ENCODE measurements around the gene AXIN1.

AXIN1 gene

DNA sequence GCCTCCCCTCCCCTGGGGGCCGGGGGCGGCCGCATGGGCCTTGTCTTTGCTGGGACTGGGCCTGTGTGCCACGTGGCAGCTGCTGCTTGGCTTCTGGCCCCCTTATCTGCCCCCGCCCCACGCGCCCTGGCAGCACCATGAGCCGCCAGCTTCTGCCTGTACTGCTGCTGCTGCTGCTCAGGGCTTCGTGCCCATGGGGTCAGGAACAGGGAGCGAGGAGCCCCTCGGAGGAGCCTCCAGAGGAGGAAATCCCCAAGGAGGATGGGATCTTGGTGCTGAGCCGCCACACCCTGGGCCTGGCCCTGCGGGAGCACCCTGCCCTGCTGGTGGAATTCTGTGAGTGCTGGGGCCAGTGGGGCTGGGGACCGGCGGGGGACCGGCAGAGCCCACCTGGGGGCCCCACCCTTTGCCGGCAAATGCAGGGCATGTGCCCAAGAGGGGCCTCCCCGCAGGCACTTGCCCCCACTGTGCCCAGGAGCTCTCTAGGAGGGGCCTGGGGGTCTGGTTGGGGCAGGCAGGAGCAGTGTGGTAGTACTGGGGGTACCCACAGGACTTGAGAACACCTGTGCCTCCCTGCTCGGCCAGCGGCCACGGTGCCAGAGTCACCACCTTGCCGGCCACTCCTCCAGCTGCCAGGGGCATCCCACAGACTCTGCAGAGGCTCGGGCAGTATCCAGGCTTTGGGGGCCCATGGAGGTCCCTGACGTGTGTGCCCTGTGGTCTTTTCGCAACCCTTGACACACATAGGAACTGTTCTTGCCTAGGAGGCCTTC, 69.3 kb downstream of the AXIN1 start, which contains the start of gene PDIA2:
TSS of gene PDIA2 (plus strand) at position 132 of the 773 bp plus-strand sequence. CDS start at position 138, 6 bp downstream.
- peak; percentile 26 for DNase-seq (ENCODE audit: low spot score)

GRCh38 chr16:282491-282890, 70.0 kb downstream of the AXIN1 start:
- no peak for DNase-seq (ENCODE audit: low spot score)

GRCh38 chr16:281660-282255, 70.8 kb downstream of the AXIN1 start:
- DNase-seq (ENCODE audit: low spot score) = no peak

DNA sequence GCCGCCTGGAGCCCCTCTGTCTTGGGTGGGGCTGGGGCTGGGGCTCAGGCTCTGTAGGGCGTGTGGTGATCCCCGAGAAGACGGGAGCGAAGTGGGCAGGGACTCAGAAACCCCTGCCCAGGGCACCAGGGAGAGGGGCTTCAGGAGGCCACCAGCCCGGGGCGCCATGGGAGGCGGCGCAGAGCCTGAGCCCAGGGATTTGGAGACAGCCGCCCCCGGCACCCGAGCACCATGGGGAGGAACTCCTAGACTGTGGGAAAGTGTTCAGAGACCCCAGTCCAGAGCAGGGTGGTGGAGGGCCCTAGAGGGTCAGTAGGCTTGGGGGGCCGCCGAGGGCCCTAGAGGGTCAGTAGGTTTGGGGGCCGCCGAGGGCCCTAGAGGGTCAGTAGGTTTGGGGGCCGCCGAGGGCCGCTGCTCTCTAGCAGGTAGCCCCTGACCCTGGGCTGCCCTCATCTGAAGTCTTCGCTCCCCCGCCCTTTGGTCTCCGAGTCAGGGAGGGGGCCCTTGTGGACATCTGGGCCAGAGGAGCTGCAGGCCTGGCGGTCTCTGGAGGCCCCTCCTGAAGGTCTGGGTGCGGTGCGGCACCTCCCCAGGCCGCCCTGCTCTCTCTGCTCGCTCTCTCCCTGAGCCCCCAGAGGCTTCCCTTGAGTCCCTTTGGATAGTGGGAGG, 71.4 kb downstream of the AXIN1 start:
- no peak for DNase-seq (ENCODE audit: low spot score)

DNA sequence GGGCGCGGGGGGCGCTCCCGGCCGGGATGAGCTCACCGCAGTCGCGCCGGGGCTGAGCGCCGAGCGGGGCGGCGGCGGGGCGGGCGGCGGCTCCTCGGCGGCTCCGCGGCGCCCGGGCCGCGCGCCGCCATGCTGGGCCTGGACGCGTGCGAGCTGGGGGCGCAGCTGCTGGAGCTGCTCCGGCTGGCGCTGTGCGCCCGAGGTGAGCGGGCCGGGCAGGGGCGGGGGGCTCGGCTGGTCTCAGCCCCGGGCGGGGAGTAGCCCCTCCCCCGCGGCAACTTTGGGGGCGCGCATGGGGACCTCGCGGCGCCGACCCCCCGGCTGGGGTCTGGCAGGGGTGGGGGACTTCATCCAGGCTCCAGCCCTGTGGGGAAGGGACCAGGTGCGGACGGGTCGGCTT, 72.0 kb downstream of the AXIN1 start, which contains the start of gene ARHGDIG:
TSS of gene ARHGDIG (plus strand) at position 40 of the 400 bp plus-strand sequence. CDS start at position 130, 90 bp downstream.
- DNase-seq (ENCODE audit: low spot score) = no peak

- DNase-seq (ENCODE audit: low spot score) = no peak
These were observed 72.5 kb downstream of the AXIN1 start for GRCh38 chr16:280005-280460.

- DNase-seq (ENCODE audit: low spot score) = no peak
These were observed 73.0 kb downstream of the AXIN1 start for GRCh38 chr16:279531-279930.

- no peak for DNase-seq (ENCODE audit: low spot score)
These were observed 73.6 kb downstream of the AXIN1 start for GRCh38 chr16:278863-279366.

- DNase-seq (ENCODE audit: low spot score) = no peak
These were observed 76.0 kb downstream of the AXIN1 start for GRCh38 chr16:276426-277077.

DNA sequence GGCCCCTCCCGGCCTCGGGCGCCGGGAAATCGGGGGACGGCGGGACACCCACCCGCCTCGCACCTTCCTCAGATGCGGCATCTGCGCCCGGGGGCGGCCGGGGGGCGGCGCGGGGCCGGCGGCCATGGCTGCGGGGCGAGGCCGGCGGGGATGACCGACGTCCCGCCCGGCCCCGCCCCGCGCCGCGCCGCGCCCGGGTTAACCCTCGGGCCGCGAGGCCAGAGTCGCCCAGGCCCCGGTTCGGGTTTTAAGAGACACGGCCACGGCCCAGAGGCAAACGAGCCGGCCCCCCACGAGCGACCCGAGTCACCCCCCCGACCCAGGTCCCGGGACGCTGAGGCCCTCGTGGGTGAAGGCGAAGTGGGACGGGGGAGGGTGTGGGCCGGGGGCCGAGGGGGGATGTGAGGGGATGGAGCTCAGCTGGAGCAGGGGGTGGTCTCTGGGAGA, 76.7 kb downstream of the AXIN1 start, which contains the start of gene RGS11:
TSS of gene RGS11 (minus strand) at position 159 of the 447 bp plus-strand sequence. CDS start at position 126, 33 bp downstream.
- no peak for DNase-seq (ENCODE audit: low spot score)

DNA sequence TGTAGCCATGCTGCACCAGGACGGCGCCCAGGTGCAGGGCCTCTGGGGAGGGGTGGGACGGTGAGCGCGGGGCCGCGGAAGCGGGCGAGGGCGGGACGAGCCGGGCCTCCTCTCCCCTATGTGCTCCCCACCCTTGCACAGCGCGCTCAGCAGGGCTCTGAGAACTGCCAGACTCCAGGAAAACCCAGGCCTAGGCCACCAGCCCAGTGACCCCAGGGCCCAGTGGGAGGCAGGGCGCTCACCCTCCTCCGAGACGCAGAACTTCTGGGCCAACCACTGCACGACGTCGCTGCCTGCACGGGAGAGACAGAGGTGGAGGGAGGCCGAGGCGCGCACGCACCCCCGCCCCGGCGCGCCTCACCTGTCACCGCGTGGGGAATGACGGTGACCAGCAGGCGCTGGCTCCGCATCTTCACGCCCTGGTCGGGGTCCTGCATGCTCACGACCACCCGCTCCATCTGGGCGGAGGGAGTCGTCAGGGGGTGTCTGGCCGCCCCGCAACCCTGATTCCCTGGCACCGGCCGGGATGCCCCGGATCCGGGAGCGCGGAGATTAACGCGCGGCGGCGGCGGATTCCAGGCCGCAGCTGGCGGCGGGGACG, 77.4 kb downstream of the AXIN1 start:
- DNase-seq (ENCODE audit: low spot score) = no peak

DNA sequence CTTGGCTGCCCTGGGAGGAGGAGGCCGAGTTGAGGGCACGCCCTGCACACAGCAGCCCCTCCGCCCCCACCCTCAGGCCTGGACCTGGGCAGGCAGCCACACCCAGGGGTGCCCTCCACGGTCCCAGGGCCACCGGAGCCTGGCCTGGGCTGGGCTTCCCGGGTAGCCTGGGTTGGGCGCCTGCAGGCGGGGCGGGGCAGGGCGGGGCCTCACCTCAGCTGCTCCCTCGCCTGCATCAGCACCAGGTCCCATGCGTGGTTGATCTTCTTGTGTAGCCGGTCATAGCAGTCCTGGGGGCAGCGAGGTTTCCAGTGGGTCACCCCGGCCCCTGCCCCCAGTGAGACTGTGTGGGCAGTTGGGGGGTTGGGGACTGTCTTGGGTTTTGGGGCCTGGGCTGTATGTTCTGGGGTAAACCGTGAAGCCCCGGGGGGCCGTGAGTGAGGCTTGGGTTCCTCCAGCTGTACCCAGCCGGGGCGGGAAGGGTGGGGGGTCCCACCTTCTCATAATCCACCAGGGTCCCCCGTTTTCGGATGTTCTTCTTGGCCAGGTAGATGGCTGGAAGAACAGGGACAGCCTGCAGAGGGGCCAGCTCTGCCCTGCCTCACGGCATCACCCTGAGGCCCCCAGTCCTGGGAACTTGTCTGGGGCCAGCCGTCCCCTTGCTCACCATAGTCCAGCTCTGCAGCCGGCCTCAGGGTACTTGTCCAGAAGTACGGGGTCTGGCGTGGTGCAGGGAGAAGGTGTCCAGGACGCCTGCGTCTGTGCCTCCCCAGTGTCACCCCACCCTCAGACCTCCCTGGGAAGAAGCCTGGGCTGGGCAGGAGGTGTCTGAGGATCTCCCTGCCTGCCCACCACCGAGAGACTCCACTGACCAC, 78.7 kb downstream of the AXIN1 start:
- no peak for DNase-seq (ENCODE audit: low spot score)

- DNase-seq (ENCODE audit: low spot score) = no peak
These were observed 79.6 kb downstream of the AXIN1 start for GRCh38 chr16:272633-273546.

- no peak for DNase-seq (ENCODE audit: low spot score)
These were observed 81.9 kb downstream of the AXIN1 start for GRCh38 chr16:270381-271255.

DNA sequence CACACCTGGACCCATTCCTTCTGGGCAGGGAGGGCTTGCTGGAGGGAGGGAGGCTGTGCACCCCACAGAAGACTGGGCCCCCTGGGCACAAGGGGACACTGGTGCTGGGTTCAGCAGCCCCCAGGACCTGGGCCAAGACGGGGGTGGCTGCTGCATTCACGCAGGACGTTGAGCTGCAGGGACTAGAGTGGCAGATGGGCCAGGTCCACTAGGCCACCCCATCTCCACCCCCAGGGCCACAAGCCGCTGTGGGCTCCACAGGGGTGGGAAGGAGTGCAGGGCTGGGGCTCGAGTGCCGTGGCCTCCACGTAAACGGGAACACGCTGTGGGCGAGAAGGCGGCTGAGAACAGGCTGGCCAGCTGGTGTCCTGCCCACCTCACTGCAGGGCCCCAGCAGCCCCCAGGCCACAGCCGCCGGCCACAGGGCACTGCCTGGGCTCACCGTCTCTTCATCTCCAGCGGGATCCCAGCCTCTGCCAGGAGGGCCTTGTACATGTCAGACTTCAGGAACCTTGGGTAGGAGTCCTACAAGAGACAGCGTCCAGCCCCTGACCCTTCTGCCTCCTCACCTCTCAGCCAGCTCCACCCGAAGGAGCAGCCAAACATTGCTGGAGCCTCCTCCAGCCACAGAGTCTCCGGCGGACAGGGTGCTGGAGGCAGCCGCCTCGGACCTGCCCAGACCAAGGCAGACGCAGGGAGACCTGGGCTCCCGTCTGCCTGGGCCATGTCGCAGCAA, 83.3 kb downstream of the AXIN1 start:
- DNase-seq (ENCODE audit: low spot score) = no peak

- DNase-seq (ENCODE audit: low spot score) = no peak
These were observed 84.1 kb downstream of the AXIN1 start for GRCh38 chr16:268141-269053.
